Hepatocyte (in vitro differentiated cells): ENCODE results near the gene CLIC3. TPM values are rescaled to one million over a fixed set of nuclear protein-coding genes. Genes with fewer than 3 reads are reported as not detected.
A peak's percentile ranks its signal among the peaks of the same experiment; 100 is the strongest.

Source experiments
- DNase-seq: peaks from one replicate; pipeline ENCODE4 v3.0.0-alpha.2; 2016; ENCODE audit warnings: low spot score
- H2AFZ ChIP-seq: fragments of 200-600 bp; sonication (generic); 2 replicates; pipeline ENCODE4 v1.6.0; 2016; ENCODE audit warnings: antibody characterized with exemption, mild to moderate bottlenecking
- H3K27ac ChIP-seq: fragments of 200-600 bp; sonication (generic); 2 replicates; pipeline ENCODE4 v1.5.1; 2016; ENCODE audit warnings: mild to moderate bottlenecking
- H3K27me3 ChIP-seq: fragments of 200-600 bp; sonication (generic); 2 replicates; pipeline ENCODE4 v1.6.1; 2016
- H3K36me3 ChIP-seq: fragments of 200-600 bp; sonication (generic); replicated peaks from 2 replicates; pipeline ENCODE4 v1.5.1; 2016; ENCODE audit warnings: low read depth; ENCODE audit not compliant: insufficient read depth
- H3K4me1 ChIP-seq: fragments of 200-600 bp; sonication (generic); 2 replicates; pipeline ENCODE4 v1.5.1; 2016; ENCODE audit warnings: mild to moderate bottlenecking, moderate library complexity; ENCODE audit not compliant: insufficient read depth
- H3K4me2 ChIP-seq: fragments of 200-600 bp; sonication (generic); 2 replicates; pipeline ENCODE4 v1.6.0; 2016
- H3K4me3 ChIP-seq: fragments of 200-600 bp; sonication (generic); 2 replicates; pipeline ENCODE4 v1.5.1; 2016; ENCODE audit warnings: mild to moderate bottlenecking
- H3K79me2 ChIP-seq: fragments of 200-600 bp; sonication (generic); 2 replicates; pipeline ENCODE4 v1.6.0; 2017; ENCODE audit warnings: mild to moderate bottlenecking
- H3K9me2 ChIP-seq: fragments of 200-600 bp; sonication (generic); replicated peaks from 2 replicates; pipeline ENCODE4 v1.6.0; 2017; ENCODE audit warnings: mild to moderate bottlenecking; ENCODE audit not compliant: insufficient read depth
- H3K9me3 ChIP-seq: fragments of 200-600 bp; sonication (generic); 2 replicates; pipeline ENCODE4 v1.5.1; 2016; ENCODE audit warnings: low read depth, mild to moderate bottlenecking
- H4K20me1 ChIP-seq: fragments of 200-600 bp; sonication (generic); 2 replicates; pipeline ENCODE4 v1.6.0; 2016; ENCODE audit warnings: mild to moderate bottlenecking; ENCODE audit not compliant: insufficient read depth, poor library complexity, severe bottlenecking
- CTCF ChIP-seq: fragments of 200-600 bp; sonication (generic); IDR thresholded peaks from 2 replicates; pipeline ENCODE4 v1.5.1; 2016; ENCODE audit warnings: antibody characterized with exemption, mild to moderate bottlenecking; ENCODE audit not compliant: poor library complexity
- EZH2 ChIP-seq: fragments of 200-600 bp; sonication (generic); IDR thresholded peaks from 2 replicates; pipeline ENCODE4 v1.6.1; 2016; ENCODE audit warnings: antibody characterized with exemption, mild to moderate bottlenecking, borderline replicate concordance
- EZH2phosphoT487 ChIP-seq: fragments of 200-600 bp; sonication (generic); IDR thresholded peaks from one replicate; pipeline ENCODE4 v1.6.1; 2018; ENCODE audit warnings: antibody characterized with exemption, mild to moderate bottlenecking, low read depth, moderate library complexity; ENCODE audit not compliant: unreplicated experiment, severe bottlenecking
- WGBS: methylation state at CpG from one replicate; pipeline ENCODE4 v1.1.6; 2016; ENCODE audit warnings: low lambda C conversion rate; ENCODE audit errors: missing lambda C conversion rate; 5-methylcytosine and 5-hydroxymethylcytosine counted together
- polyA plus RNA-seq: library from polyadenylated mRNA; unstranded; fragments of >200 nt; fragmentation: Nextera tagmentation; extraction: Ambion mirVana; gene quantifications from 2 replicates; pipeline ENCODE4 v1.2.1, GENCODE V29; 2016
- total RNA-seq: library from RNA; depleted of rRNA; stranded (reverse); fragments of >200 nt; gene quantifications from 2 replicates; pipeline ENCODE4 v1.2.3, GENCODE V29; 2014

The CLIC3 gene
- total and polyA plus RNA-seq, 2 experiments from 2014 or later: 6.6 to 45.0 TPM

DNA sequence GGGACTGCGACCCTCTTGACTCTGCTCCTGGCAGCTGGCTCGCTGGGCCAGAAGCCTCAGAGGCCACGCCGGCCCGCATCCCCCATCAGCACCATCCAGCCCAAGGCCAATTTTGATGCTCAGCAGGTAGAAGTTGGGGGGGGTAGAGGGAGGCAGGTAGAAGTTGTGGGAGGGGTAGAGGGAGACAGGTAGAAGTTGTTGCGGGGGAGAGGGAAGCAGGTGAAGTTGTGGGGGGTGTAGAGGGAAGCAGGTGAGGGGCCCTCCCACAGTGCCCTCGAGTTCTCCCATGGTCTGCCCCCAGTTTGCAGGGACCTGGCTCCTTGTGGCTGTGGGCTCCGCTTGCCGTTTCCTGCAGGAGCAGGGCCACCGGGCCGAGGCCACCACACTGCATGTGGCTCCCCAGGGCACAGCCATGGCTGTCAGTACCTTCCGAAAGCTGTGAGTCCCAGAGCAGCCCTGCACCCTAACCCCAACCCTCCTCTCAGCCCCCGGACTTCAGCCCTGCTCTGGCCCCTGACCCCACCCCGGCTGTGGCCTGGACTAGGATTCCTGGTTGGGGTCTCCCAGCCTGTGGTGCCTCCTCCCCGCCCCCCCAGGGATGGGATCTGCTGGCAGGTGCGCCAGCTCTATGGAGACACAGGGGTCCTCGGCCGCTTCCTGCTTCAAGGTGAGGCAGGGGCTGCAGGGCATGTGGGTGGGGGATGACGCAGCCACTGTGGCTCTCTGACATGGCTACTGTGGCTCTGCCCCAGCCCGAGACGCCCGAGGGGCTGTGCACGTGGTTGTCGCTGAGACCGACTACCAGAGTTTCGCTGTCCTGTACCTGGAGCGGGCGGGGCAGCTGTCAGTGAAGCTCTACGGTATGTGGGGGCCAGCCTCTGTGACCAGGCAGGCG is 50.8 kb downstream of the CLIC3 start:
- H2AFZ ChIP-seq: no peak overlapping the region
- no peaks in the 10 kb centered on the region for H3K9me3 ChIP-seq
- H4K20me1 ChIP-seq: peaks cover 4% of the 10 kb centered on the region
- no peak overlapping the region for H3K4me2 ChIP-seq
- peaks cover 24% of the 10 kb centered on the region for H3K79me2 ChIP-seq
- no peaks in the 10 kb centered on the region for H3K9me2 ChIP-seq
- 90% methylated on average over 22 of the region's 30 CpGs for WGBS
- H3K27me3 ChIP-seq: no peaks in the 10 kb centered on the region
- H3K27ac ChIP-seq: peak overlapping the region; percentile 75
- no peaks in the 10 kb centered on the region for H3K36me3 ChIP-seq
- no peak for DNase-seq
- no peak overlapping the region for H3K4me3 ChIP-seq
- TF ChIP-seq CTCF (no peak), EZH2phosphoT487 (no peak), EZH2 (no peak)
- H3K4me1 ChIP-seq: peaks cover 20% of the 10 kb centered on the region

Other genes with a start within 250 kb of the CLIC3 start
Only the 30 nearest of the 38 such genes appear.
- 230 and 232 TPM in 2 replicates for gene TMEM141, start 205.2 kb downstream of the CLIC3 start, total RNA-seq
- 372 and 385 TPM in 2 replicates for gene TMEM141, start 205.2 kb downstream of the CLIC3 start, polyA plus RNA-seq
- gene CCDC183, start 200.2 kb downstream of the CLIC3 start, total RNA-seq: 10.5 and 17.7 TPM in 2 replicates
- 32.1 and 56.4 TPM in 2 replicates for gene CCDC183, start 200.2 kb downstream of the CLIC3 start, polyA plus RNA-seq
- 67.2 and 72.3 TPM in 2 replicates for gene RABL6, start 188.6 kb downstream of the CLIC3 start, total RNA-seq
- gene RABL6, start 188.6 kb downstream of the CLIC3 start, polyA plus RNA-seq: 103 and 110 TPM in 2 replicates
- 2.0 and 3.0 TPM in 2 replicates for gene AJM1, start 154.1 kb downstream of the CLIC3 start, total RNA-seq
- gene AJM1, start 154.1 kb downstream of the CLIC3 start, polyA plus RNA-seq: 7.2 and 7.7 TPM in 2 replicates
- gene PHPT1, start 147.2 kb downstream of the CLIC3 start, total RNA-seq: 101 and 111 TPM in 2 replicates
- 384 and 390 TPM in 2 replicates for gene PHPT1, start 147.2 kb downstream of the CLIC3 start, polyA plus RNA-seq
- gene MAMDC4, start 144.2 kb downstream of the CLIC3 start, total RNA-seq: 7.9 and 8.5 TPM in 2 replicates
- gene MAMDC4, start 144.2 kb downstream of the CLIC3 start, polyA plus RNA-seq: 12.7 and 16.9 TPM in 2 replicates
- gene EDF1, start 130.3 kb downstream of the CLIC3 start, total RNA-seq: 318 and 372 TPM in 2 replicates
- gene EDF1, start 130.3 kb downstream of the CLIC3 start, polyA plus RNA-seq: 508 and 568 TPM in 2 replicates
- 7.6 TPM in 2 replicates for gene TRAF2, start 110.1 kb downstream of the CLIC3 start, total RNA-seq
- gene TRAF2, start 110.1 kb downstream of the CLIC3 start, polyA plus RNA-seq: 12.4 and 12.6 TPM in 2 replicates
- gene FBXW5, start 51.8 kb downstream of the CLIC3 start, total RNA-seq: 141 and 179 TPM in 2 replicates
- gene FBXW5, start 51.8 kb downstream of the CLIC3 start, polyA plus RNA-seq: 160 and 172 TPM in 2 replicates
- gene C8G, start 51.3 kb downstream of the CLIC3 start, total RNA-seq: 5.7 and 15.7 TPM in 2 replicates
- 15.4 and 15.7 TPM in 2 replicates for gene C8G, start 51.3 kb downstream of the CLIC3 start, polyA plus RNA-seq
- gene LCN12, start 44.3 kb downstream of the CLIC3 start, total RNA-seq: 1.6 and 4.1 TPM in 2 replicates
- 27.4 and 36.8 TPM in 2 replicates for gene LCN12, start 44.3 kb downstream of the CLIC3 start, polyA plus RNA-seq
- 56.0 and 56.4 TPM in 2 replicates for gene PTGDS, start 19.1 kb downstream of the CLIC3 start, total RNA-seq
- 290 and 383 TPM in 2 replicates for gene PTGDS, start 19.1 kb downstream of the CLIC3 start, polyA plus RNA-seq
- gene LCNL1, start 13.6 kb downstream of the CLIC3 start, total RNA-seq: 0.04 and 0.13 TPM in 2 replicates
- gene LCNL1, start 13.6 kb downstream of the CLIC3 start, polyA plus RNA-seq: 0.47 and 2.2 TPM in 2 replicates
- gene PAXX, start 4.1 kb downstream of the CLIC3 start, total RNA-seq: 35.1 and 39.5 TPM in 2 replicates
- 89.5 and 97.5 TPM in 2 replicates for gene PAXX, start 4.1 kb downstream of the CLIC3 start, polyA plus RNA-seq
- gene ABCA2, start 31.7 kb upstream of the CLIC3 start, total RNA-seq: 12.7 and 14.6 TPM in 2 replicates
- gene ABCA2, start 31.7 kb upstream of the CLIC3 start, polyA plus RNA-seq: 15.6 and 21.8 TPM in 2 replicates
- gene FUT7, start 35.5 kb upstream of the CLIC3 start, total RNA-seq: not detected in 2 replicates
- 0.06 TPM in 1 of 2 replicates, not detected in the other for gene FUT7, start 35.5 kb upstream of the CLIC3 start, polyA plus RNA-seq
- 12.3 and 12.7 TPM in 2 replicates for gene NPDC1, start 49.6 kb upstream of the CLIC3 start, total RNA-seq
- 69.8 and 72.7 TPM in 2 replicates for gene NPDC1, start 49.6 kb upstream of the CLIC3 start, polyA plus RNA-seq
- 1.8 and 2.3 TPM in 2 replicates for gene ENTPD2, start 57.5 kb upstream of the CLIC3 start, total RNA-seq
- 1.1 and 3.2 TPM in 2 replicates for gene ENTPD2, start 57.5 kb upstream of the CLIC3 start, polyA plus RNA-seq
- gene SAPCD2, start 74.0 kb upstream of the CLIC3 start, total RNA-seq: 4.6 and 7.5 TPM in 2 replicates
- gene SAPCD2, start 74.0 kb upstream of the CLIC3 start, polyA plus RNA-seq: 4.8 and 5.6 TPM in 2 replicates
- gene UAP1L1, start 80.9 kb upstream of the CLIC3 start, total RNA-seq: 11.2 and 15.6 TPM in 2 replicates
- gene UAP1L1, start 80.9 kb upstream of the CLIC3 start, polyA plus RNA-seq: 39.1 and 40.1 TPM in 2 replicates
- gene MAN1B1, start 90.4 kb upstream of the CLIC3 start, total RNA-seq: 54.6 and 60.8 TPM in 2 replicates
- 94.2 and 101 TPM in 2 replicates for gene MAN1B1, start 90.4 kb upstream of the CLIC3 start, polyA plus RNA-seq
- gene DPP7, start 118.2 kb upstream of the CLIC3 start, total RNA-seq: 206 and 207 TPM in 2 replicates
- gene DPP7, start 118.2 kb upstream of the CLIC3 start, polyA plus RNA-seq: 544 and 678 TPM in 2 replicates
- gene GRIN1, start 142.6 kb upstream of the CLIC3 start, total RNA-seq: not detected in 2 replicates
- not detected in 2 replicates for gene GRIN1, start 142.6 kb upstream of the CLIC3 start, polyA plus RNA-seq
- gene LRRC26, start 173.5 kb upstream of the CLIC3 start, total RNA-seq: 0.73 and 1.1 TPM in 2 replicates
- gene LRRC26, start 173.5 kb upstream of the CLIC3 start, polyA plus RNA-seq: 0.89 and 2.6 TPM in 2 replicates
- gene TMEM210, start 175.5 kb upstream of the CLIC3 start, total RNA-seq: not detected in 2 replicates
- not detected in 2 replicates for gene TMEM210, start 175.5 kb upstream of the CLIC3 start, polyA plus RNA-seq
- gene ANAPC2, start 192.0 kb upstream of the CLIC3 start, total RNA-seq: 21.3 and 26.2 TPM in 2 replicates
- gene ANAPC2, start 192.0 kb upstream of the CLIC3 start, polyA plus RNA-seq: 12.2 and 16.2 TPM in 2 replicates
- gene SSNA1, start 192.1 kb upstream of the CLIC3 start, total RNA-seq: 74.3 and 82.2 TPM in 2 replicates
- gene SSNA1, start 192.1 kb upstream of the CLIC3 start, polyA plus RNA-seq: 128 and 137 TPM in 2 replicates
- gene TPRN, start 204.2 kb upstream of the CLIC3 start, total RNA-seq: 27.6 and 34.4 TPM in 2 replicates
- gene TPRN, start 204.2 kb upstream of the CLIC3 start, polyA plus RNA-seq: 82.3 and 104 TPM in 2 replicates
- gene TMEM203, start 209.1 kb upstream of the CLIC3 start, total RNA-seq: 37.6 and 43.5 TPM in 2 replicates
- gene TMEM203, start 209.1 kb upstream of the CLIC3 start, polyA plus RNA-seq: 48.3 and 60.7 TPM in 2 replicates
- 4.4 and 7.8 TPM in 2 replicates for gene NDOR1, start 209.1 kb upstream of the CLIC3 start, total RNA-seq
- gene NDOR1, start 209.1 kb upstream of the CLIC3 start, polyA plus RNA-seq: 12.3 and 17.6 TPM in 2 replicates